Neural cell (in vitro differentiated cells): ENCODE data around the gene SPDYE4. TPM values are rescaled to one million over a fixed set of nuclear protein-coding genes. Genes with fewer than 3 reads are reported as not detected.

ENCODE experiments used
- H2AFZ ChIP-seq: fragments of 200-600, 300-800 bp; sonication (generic), shearing (Covaris generic); 2 replicates; pipeline ENCODE4 v1.6.0; 2014; ENCODE audit warnings: low read depth, mild to moderate bottlenecking, antibody characterized with exemption, low read length, moderate library complexity
- H3F3A ChIP-seq: fragments of 200-600 bp; shearing (Covaris generic); 2 replicates; pipeline ENCODE4 v1.6.1; 2016; ENCODE audit warnings: mild to moderate bottlenecking, moderate library complexity, mixed read lengths, antibody characterized with exemption, low read length; ENCODE audit not compliant: insufficient read depth, poor library complexity, severe bottlenecking
- H3K27ac ChIP-seq: fragments of 200-600, 300-800 bp; sonication (generic), shearing (Covaris generic); 2 replicates; pipeline ENCODE4 v1.5.1; 2014; ENCODE audit warnings: mild to moderate bottlenecking, low read length, moderate library complexity
- H3K27me3 ChIP-seq: fragments of 300-800, 200-600 bp; sonication (generic), shearing (Covaris generic); 2 replicates; pipeline ENCODE4 v1.6.0; 2014; ENCODE audit warnings: mild to moderate bottlenecking, low read depth, low read length, moderate library complexity; ENCODE audit not compliant: insufficient read depth
- H3K36me3 ChIP-seq: fragments of 300-800, 200-600 bp; sonication (generic), shearing (Covaris generic); 2 replicates; pipeline ENCODE4 v1.5.1; 2014; ENCODE audit warnings: mild to moderate bottlenecking, antibody characterized with exemption, low read length, moderate library complexity; ENCODE audit not compliant: insufficient read depth
- H3K4me2 ChIP-seq: fragments of 300-800, 200-600 bp; sonication (generic), shearing (Covaris generic); 2 replicates; pipeline ENCODE4 v1.6.0; 2014; ENCODE audit warnings: mild to moderate bottlenecking, low read length
- H3K4me3 ChIP-seq: fragments of 300-800, 200-600 bp; sonication (generic), shearing (Covaris generic); 2 replicates; pipeline ENCODE4 v1.5.1; 2014; ENCODE audit warnings: mild to moderate bottlenecking, low read length, moderate library complexity
- H3K79me2 ChIP-seq: fragments of 200-600 bp; shearing (Covaris generic); replicated peaks from 2 replicates; pipeline ENCODE4 v1.6.0; 2014; ENCODE audit warnings: mild to moderate bottlenecking, low read length, moderate library complexity; ENCODE audit not compliant: insufficient read depth
- H3K9ac ChIP-seq: fragments of 300-800, 200-600 bp; sonication (generic), shearing (Covaris generic); 2 replicates; pipeline ENCODE4 v1.6.1; 2016; ENCODE audit warnings: mild to moderate bottlenecking, low read length, mixed read lengths
- H3K9me2 ChIP-seq: fragments of 200-600 bp; shearing (Covaris generic); 2 replicates; pipeline ENCODE4 v1.6.1; 2016; ENCODE audit warnings: mild to moderate bottlenecking, low read length, mixed read lengths; ENCODE audit not compliant: insufficient read depth
- H3K9me3 ChIP-seq: fragments of 200-600, 300-800 bp; sonication (generic), shearing (Covaris generic); 2 replicates; pipeline ENCODE4 v1.6.1; 2016; ENCODE audit warnings: mild to moderate bottlenecking, mixed run types, low read length, moderate library complexity, mixed read lengths
- H4K20me1 ChIP-seq: fragments of 200-600 bp; shearing (Covaris generic); 2 replicates; pipeline ENCODE4 v1.6.1; 2016; ENCODE audit warnings: mild to moderate bottlenecking, mixed run types; ENCODE audit not compliant: insufficient read depth
- CTCF ChIP-seq: fragments of 450-650 bp; IDR thresholded peaks from 2 replicates; pipeline ENCODE4 v1.5.1; 2014; ENCODE audit warnings: antibody characterized with exemption, mild to moderate bottlenecking, moderate library complexity; ENCODE audit not compliant: poor library complexity, severe bottlenecking
- EP300 ChIP-seq: fragments of 450-650 bp; conservative IDR thresholded peaks from 2 replicates; pipeline ENCODE4 v1.6.1; 2014; ENCODE audit warnings: antibody characterized with exemption, mild to moderate bottlenecking, moderate library complexity; ENCODE audit not compliant: poor library complexity, severe bottlenecking
- EZH2 ChIP-seq: fragments of 200-600, 300-800 bp; shearing (Covaris generic), sonication (generic); IDR thresholded peaks from 2 replicates; pipeline ENCODE4 v1.6.1; 2014; ENCODE audit warnings: antibody characterized with exemption, low read length, borderline replicate concordance, mild to moderate bottlenecking; ENCODE audit not compliant: insufficient read depth, poor library complexity, severe bottlenecking
- MXI1 ChIP-seq: fragments of 450-650 bp; conservative IDR thresholded peaks from 2 replicates; pipeline ENCODE4 v1.6.1; 2014; ENCODE audit warnings: antibody characterized with exemption, mild to moderate bottlenecking; ENCODE audit not compliant: poor library complexity, severe bottlenecking
- RAD21 ChIP-seq: fragments of 450-650 bp; conservative IDR thresholded peaks from 2 replicates; pipeline ENCODE4 v1.6.1; 2014; ENCODE audit warnings: antibody characterized with exemption, mild to moderate bottlenecking, moderate library complexity
- REST ChIP-seq: IDR thresholded peaks from 2 replicates; pipeline ENCODE4 v1.6.1; 2012; ENCODE audit warnings: borderline replicate concordance
- SMC3 ChIP-seq: fragments of 450-650 bp; conservative IDR thresholded peaks from 2 replicates; pipeline ENCODE4 v1.6.1; 2014; ENCODE audit warnings: antibody characterized with exemption, mild to moderate bottlenecking, moderate library complexity; ENCODE audit not compliant: poor library complexity
- TAF1 ChIP-seq: IDR thresholded peaks from 2 replicates; pipeline ENCODE4 v1.6.1; 2012; ENCODE audit warnings: low read depth
- polyA plus RNA-seq: library from polyadenylated mRNA; depleted of rRNA; stranded (reverse); fragments of >200 nt; gene quantifications from 2 replicates; pipeline ENCODE4 v1.2.3, GENCODE V29; 2014

Gene SPDYE4
- polyA plus RNA-seq, 1 donor from 2014 or later: not detected

GRCh38 chr17:8800656-8801055 lies 42.3 kb upstream of the SPDYE4 start:
- no peaks in the 10 kb centered on the region for H3F3A ChIP-seq
- no peak overlapping the region for H3K9ac ChIP-seq
- H3K79me2 ChIP-seq: no peaks in the 10 kb centered on the region
- no peak for TF ChIP-seq SMC3
- no peak for TF ChIP-seq MXI1
- TF ChIP-seq CTCF: no peak
- TF ChIP-seq TAF1: no peak
- no peak for TF ChIP-seq REST
- TF ChIP-seq RAD21: no peak
- no peak for TF ChIP-seq EZH2
- no peak for TF ChIP-seq EP300
- H3K4me3 ChIP-seq: no peak overlapping the region
- H3K9me2 ChIP-seq: no peaks in the 10 kb centered on the region
- H2AFZ ChIP-seq: no peak overlapping the region
- H3K36me3 ChIP-seq: no peaks in the 10 kb centered on the region
- peaks cover 18% of the 10 kb centered on the region for H3K27me3 ChIP-seq
- no peak overlapping the region for H3K4me2 ChIP-seq
- no peaks in the 10 kb centered on the region for H3K9me3 ChIP-seq
- H4K20me1 ChIP-seq: no peaks in the 10 kb centered on the region
- no peak overlapping the region for H3K27ac ChIP-seq

- Histone ChIP-seq H3K9me2 (no peaks in the 10 kb centered on the region), H3F3A (no peaks in the 10 kb centered on the region), H4K20me1 (no peaks in the 10 kb centered on the region), H3K27ac (no peak overlapping the region), H3K79me2 (no peaks in the 10 kb centered on the region), H3K27me3 (peaks cover 18% of the 10 kb centered on the region), H3K36me3 (no peaks in the 10 kb centered on the region), H3K4me2 (no peak overlapping the region), H2AFZ (no peak overlapping the region), H3K9me3 (no peaks in the 10 kb centered on the region), H3K4me3 (no peak overlapping the region), H3K9ac (no peak overlapping the region)
- TF ChIP-seq REST (no peak), MXI1 (no peak)
These were observed 41.3 kb upstream of the SPDYE4 start for GRCh38 chr17:8799570-8800212.
